K562 (cell line): Measurements from ENCODE around the gene LUM. TPM values are rescaled to one million over a fixed set of nuclear protein-coding genes. Genes with fewer than 3 reads are reported as not detected.

ENCODE experiments used
- ATAC-seq: fragments of 200-7000 bp; cut with Tn5 transposase; 3 replicates; pipeline ENCODE4 v1.9.1; 2020; ENCODE audit warnings: moderate library complexity
- BruUV-seq: library from RNA; stranded (reverse); fragments of 400-500 nt; replicated peaks from 2 replicates; lab custom pipeline; 2021; lab: Mats Ljungman, UMichigan
- CTCF ChIA-PET: fragments of 300-600 bp; formaldehyde crosslinking; extraction: SDS; loops from one replicate; lab custom pipeline; 2021; ENCODE audit warnings: low intra/inter-chr PET ratio; lab: Yijun Ruan, JAX
- POLR2A ChIA-PET: fragments of 300-600, 350-650 bp; sonication (Branson Sonifier 250); formaldehyde crosslinking; extraction: SDS; loops from one replicate; lab custom pipeline; 2021; ENCODE audit warnings: antibody characterized with exemption, inconsistent platforms; lab: Yijun Ruan, JAX
- DNase-seq, 4 experiments: peaks; one replicate each; pipeline versions ENCODE4 v3.0.0 to v3.0.0-alpha.2; 2011 to 2018; ENCODE audit warnings: low spot score in 3 of 4, mixed read lengths in 3 of 4; ENCODE audit errors: extremely low read depth in 1 of 4
- FAIRE-seq: peaks from 2 replicates; lab custom pipeline; 2011; peaks lifted over from hg19 to GRCh38; lab: Jason Lieb, UNC
- H2AFZ ChIP-seq: 2 replicates; pipeline ENCODE4 v1.6.0; 2011; ENCODE audit warnings: low read depth, low read length, control low read depth, inconsistent platforms
- H3K27ac ChIP-seq: fragments of 200-600 bp; 3 replicates; pipeline ENCODE4 v1.8.0; 2011; ENCODE audit warnings: low read depth, mild to moderate bottlenecking, control low read depth, inconsistent platforms, low read length, moderate library complexity, mixed read lengths; ENCODE audit errors: extremely low read depth
- H3K27me3 ChIP-seq, 2 experiments: fragments of 300-600 bp in 1 of 2; 2 replicates in 1 of 2; 3 replicates in 1 of 2; pipeline versions ENCODE4 v1.6.0 to v1.8.0; 2011; ENCODE audit warnings: inconsistent platforms in 2 of 2, low read length in 2 of 2, mild to moderate bottlenecking in 1 of 2, mixed read lengths in 1 of 2, moderate library complexity in 1 of 2; ENCODE audit not compliant: control insufficient read depth in 2 of 2, insufficient read depth in 2 of 2
- H3K36me3 ChIP-seq: fragments of 300-600 bp; 3 replicates; pipeline ENCODE4 v1.8.0; 2011; ENCODE audit warnings: mild to moderate bottlenecking, low read length, inconsistent platforms; ENCODE audit not compliant: control insufficient read depth, insufficient read depth
- H3K4me1 ChIP-seq, 2 experiments: fragments of 200-600 bp in 1 of 2; replicated peaks in 1 of 2; 2 replicates in 1 of 2; 3 replicates in 1 of 2; pipeline versions ENCODE4 v1.5.1 to v1.8.0; 2011; ENCODE audit warnings: inconsistent platforms in 2 of 2, low read length in 2 of 2, mild to moderate bottlenecking in 1 of 2, mixed read lengths in 1 of 2, moderate library complexity in 1 of 2; ENCODE audit not compliant: control insufficient read depth in 2 of 2, insufficient read depth in 2 of 2
- H3K4me2 ChIP-seq: 2 replicates; pipeline ENCODE4 v1.6.1; 2011; ENCODE audit warnings: low read length, control low read depth, inconsistent platforms, mixed read lengths; ENCODE audit not compliant: insufficient read depth
- H3K4me3 ChIP-seq: fragments of 200-600 bp; sonication (generic), shearing (Covaris generic); 2 replicates; pipeline ENCODE4 v1.5.1; 2016; ENCODE audit warnings: control low read depth, inconsistent platforms
- H3K79me2 ChIP-seq: fragments of 200-600 bp; 3 replicates; pipeline ENCODE4 v1.8.0; 2011; ENCODE audit warnings: low read length, inconsistent platforms; ENCODE audit not compliant: control insufficient read depth, insufficient read depth
- H3K9ac ChIP-seq, 2 experiments: 2 replicates each; pipeline versions ENCODE4 v1.6.0 to v1.6.1; 2011; ENCODE audit warnings: low read depth in 2 of 2, low read length in 2 of 2, control low read depth in 1 of 2, inconsistent platforms in 1 of 2, mild to moderate bottlenecking in 1 of 2, mixed read lengths in 1 of 2; ENCODE audit not compliant: insufficient read depth in 1 of 2
- H3K9me1 ChIP-seq: one replicate; pipeline ENCODE4 v1.6.0; 2011; ENCODE audit warnings: inconsistent platforms, mild to moderate bottlenecking, low read length, moderate library complexity; ENCODE audit not compliant: control insufficient read depth, insufficient read depth
- H3K9me3 ChIP-seq: replicated peaks from 2 replicates; pipeline ENCODE4 v1.5.1; 2011; ENCODE audit warnings: low read depth, low read length, inconsistent platforms; ENCODE audit not compliant: control insufficient read depth, insufficient read depth
- H4K20me1 ChIP-seq: replicated peaks from 2 replicates; pipeline ENCODE4 v1.6.1; 2011; ENCODE audit warnings: low read length, inconsistent platforms, mixed read lengths; ENCODE audit not compliant: control insufficient read depth, insufficient read depth
- BCL6 ChIP-seq: fragments of 250-450 bp; sonication (Bioruptor Pico); IDR thresholded peaks from 2 replicates; pipeline ENCODE4 v1.4.0; 2020
- CREB3 ChIP-seq: fragments of 450-650 bp; conservative IDR thresholded peaks from 2 replicates; pipeline ENCODE4 v1.6.1; 2016; ENCODE audit warnings: missing genetic modification characterization, low read depth, mild to moderate bottlenecking, missing compliant biosample characterization, moderate library complexity
- NFE2L1 ChIP-seq: fragments of 450-650 bp; IDR thresholded peaks from 2 replicates; pipeline ENCODE4 v1.6.1; 2016; ENCODE audit warnings: missing genetic modification characterization, low read depth, mild to moderate bottlenecking, missing compliant biosample characterization, moderate library complexity, borderline replicate concordance
- NUFIP1 ChIP-seq: fragments of 450-650 bp; IDR thresholded peaks from 2 replicates; pipeline ENCODE4 v1.6.1; 2018; ENCODE audit not compliant: partially characterized antibody
- RBM34 ChIP-seq: fragments of 200-400 bp; formaldehyde crosslinking; IDR thresholded peaks from 2 replicates; pipeline ENCODE4 v1.6.1; 2018; ENCODE audit warnings: low read length, borderline replicate concordance; ENCODE audit not compliant: insufficient read depth
- ZNF263 ChIP-seq: sonication (generic); formaldehyde crosslinking; IDR thresholded peaks from 2 replicates; pipeline ENCODE4 v1.8.0; 2022; ENCODE audit warnings: mild to moderate bottlenecking, missing genetic modification reagents, borderline replicate concordance
- in situ Hi-C: fragments of 300-500 bp; cut with MboI; formaldehyde crosslinking; loops from 4 replicates; pipeline ENCODE4 v1.15.0; 2018; ENCODE audit warnings: inconsistent platforms, mixed read lengths
- intact Hi-C: fragments of 100-400 bp; cut with micrococcal nuclease; formaldehyde crosslinking; loops from 2 replicates; pipeline ENCODE4 v1.14.2; 2022
- polyA plus RNA-seq, 8 experiments: library from polyadenylated mRNA; depleted of rRNA in 4 of 8; stranded (reverse) in 5 of 8; unstranded in 3 of 8; fragments of >200 nt; fragmentation: Nextera tagmentation in 2 of 8; fragmentation: Illumina TruSeq in 1 of 8; extraction: Ambion mirVana in 2 of 8; extraction: Trizol in 1 of 8; gene quantifications; 2 replicates each; pipeline versions ENCODE4 v1.2.1 to v1.2.3, GENCODE V29; 2011 to 2014; ENCODE audit warnings: inconsistent platforms in 1 of 8, missing spikeins in 1 of 8
- total RNA-seq, 7 experiments: library from RNA; depleted of rRNA in 6 of 7; stranded (reverse); fragments of >200 nt in 6 of 7; fragmentation: Illumina TruSeq in 2 of 7; extraction: Trizol in 2 of 7; gene quantifications; 2 replicates each; pipeline versions ENCODE4 v1.2.1 to v1.2.3, GENCODE V29; 2011 to 2021; ENCODE audit warnings: low replicate concordance in 1 of 7
- TF ChIP-seq, protein P1 (sequence below): sonication (generic); formaldehyde crosslinking; IDR thresholded peaks from 2 replicates; pipeline ENCODE4 v1.8.0; 2023; ENCODE audit warnings: mild to moderate bottlenecking, missing genetic modification reagents
- TF ChIP-seq, protein P2 (sequence below): IDR thresholded peaks from 2 replicates; pipeline ENCODE4 v1.6.1; 2011; ENCODE audit not compliant: insufficient read length; ENCODE audit errors: extremely low read depth
- TF ChIP-seq, protein P3 (sequence below): fragments of 450-650 bp; formaldehyde crosslinking; IDR thresholded peaks from 2 replicates; pipeline ENCODE4 v1.4.0; 2022; ENCODE audit warnings: mild to moderate bottlenecking, moderate library complexity
- TF ChIP-seq, protein P4 (sequence below): fragments of 250-450 bp; sonication (Bioruptor Pico); IDR thresholded peaks from 2 replicates; pipeline ENCODE4 v1.8.0; 2021; ENCODE audit warnings: borderline replicate concordance, mild to moderate bottlenecking, moderate library complexity; ENCODE audit not compliant: poor library complexity, severe bottlenecking

The LUM gene
- total and polyA plus RNA-seq, 9 of the 15 experiments (the other 6 are each of a cell fraction or from before 2014, with no cell fraction given): 0.40 TPM; not detected in 8

- no peak for FAIRE-seq
- POLR2A ChIA-PET: no interaction called here
- H2AFZ ChIP-seq: no peak overlapping the region
Observed at GRCh38 chr12:91120781-91121180, 9.5 kb upstream of the LUM start.

More at GRCh38 chr12:91120781-91121180, 9.5 kb upstream of the LUM start:
- H4K20me1 ChIP-seq: no peaks in the 10 kb centered on the region
- H3K4me1 ChIP-seq: no peaks in the 10 kb centered on the region
- H3K4me3 ChIP-seq: no peak overlapping the region
- H3K9me3 ChIP-seq: no peaks in the 10 kb centered on the region
- H3K27ac ChIP-seq: no peak overlapping the region
- H3K36me3 ChIP-seq: no peaks in the 10 kb centered on the region
- H3K27me3 ChIP-seq: no peaks in the 10 kb centered on the region
- intact Hi-C loops (no loop called here), in situ Hi-C loops (no loop called here)
- H3K4me2 ChIP-seq: no peak overlapping the region
- DNase-seq (no peak), ATAC-seq (no peak)
- no peaks in the 10 kb centered on the region for H3K79me2 ChIP-seq
- BruUV-seq: no TSS peak
- H3K9me1 ChIP-seq: no peaks in the 10 kb centered on the region
- CTCF ChIA-PET: no interaction called here
- H3K9ac ChIP-seq: no peak overlapping the region
- TF ChIP-seq BCL6 (CRISPR knock-in tag) (no peak), RBM34 (no peak), NFE2L1 (tag) (no peak), ZNF263 (no peak), NUFIP1 (no peak), CREB3 (no peak)
- TF ChIP-seq, protein P1, sequence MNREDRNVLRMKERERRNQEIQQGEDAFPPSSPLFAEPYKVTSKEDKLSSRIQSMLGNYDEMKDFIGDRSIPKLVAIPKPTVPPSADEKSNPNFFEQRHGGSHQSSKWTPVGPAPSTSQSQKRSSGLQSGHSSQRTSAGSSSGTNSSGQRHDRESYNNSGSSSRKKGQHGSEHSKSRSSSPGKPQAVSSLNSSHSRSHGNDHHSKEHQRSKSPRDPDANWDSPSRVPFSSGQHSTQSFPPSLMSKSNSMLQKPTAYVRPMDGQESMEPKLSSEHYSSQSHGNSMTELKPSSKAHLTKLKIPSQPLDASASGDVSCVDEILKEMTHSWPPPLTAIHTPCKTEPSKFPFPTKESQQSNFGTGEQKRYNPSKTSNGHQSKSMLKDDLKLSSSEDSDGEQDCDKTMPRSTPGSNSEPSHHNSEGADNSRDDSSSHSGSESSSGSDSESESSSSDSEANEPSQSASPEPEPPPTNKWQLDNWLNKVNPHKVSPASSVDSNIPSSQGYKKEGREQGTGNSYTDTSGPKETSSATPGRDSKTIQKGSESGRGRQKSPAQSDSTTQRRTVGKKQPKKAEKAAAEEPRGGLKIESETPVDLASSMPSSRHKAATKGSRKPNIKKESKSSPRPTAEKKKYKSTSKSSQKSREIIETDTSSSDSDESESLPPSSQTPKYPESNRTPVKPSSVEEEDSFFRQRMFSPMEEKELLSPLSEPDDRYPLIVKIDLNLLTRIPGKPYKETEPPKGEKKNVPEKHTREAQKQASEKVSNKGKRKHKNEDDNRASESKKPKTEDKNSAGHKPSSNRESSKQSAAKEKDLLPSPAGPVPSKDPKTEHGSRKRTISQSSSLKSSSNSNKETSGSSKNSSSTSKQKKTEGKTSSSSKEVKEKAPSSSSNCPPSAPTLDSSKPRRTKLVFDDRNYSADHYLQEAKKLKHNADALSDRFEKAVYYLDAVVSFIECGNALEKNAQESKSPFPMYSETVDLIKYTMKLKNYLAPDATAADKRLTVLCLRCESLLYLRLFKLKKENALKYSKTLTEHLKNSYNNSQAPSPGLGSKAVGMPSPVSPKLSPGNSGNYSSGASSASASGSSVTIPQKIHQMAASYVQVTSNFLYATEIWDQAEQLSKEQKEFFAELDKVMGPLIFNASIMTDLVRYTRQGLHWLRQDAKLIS (CRISPR knock-in tag): no peak
- TF ChIP-seq, protein P2, sequence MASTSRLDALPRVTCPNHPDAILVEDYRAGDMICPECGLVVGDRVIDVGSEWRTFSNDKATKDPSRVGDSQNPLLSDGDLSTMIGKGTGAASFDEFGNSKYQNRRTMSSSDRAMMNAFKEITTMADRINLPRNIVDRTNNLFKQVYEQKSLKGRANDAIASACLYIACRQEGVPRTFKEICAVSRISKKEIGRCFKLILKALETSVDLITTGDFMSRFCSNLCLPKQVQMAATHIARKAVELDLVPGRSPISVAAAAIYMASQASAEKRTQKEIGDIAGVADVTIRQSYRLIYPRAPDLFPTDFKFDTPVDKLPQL: no peak
- TF ChIP-seq, protein P3, sequence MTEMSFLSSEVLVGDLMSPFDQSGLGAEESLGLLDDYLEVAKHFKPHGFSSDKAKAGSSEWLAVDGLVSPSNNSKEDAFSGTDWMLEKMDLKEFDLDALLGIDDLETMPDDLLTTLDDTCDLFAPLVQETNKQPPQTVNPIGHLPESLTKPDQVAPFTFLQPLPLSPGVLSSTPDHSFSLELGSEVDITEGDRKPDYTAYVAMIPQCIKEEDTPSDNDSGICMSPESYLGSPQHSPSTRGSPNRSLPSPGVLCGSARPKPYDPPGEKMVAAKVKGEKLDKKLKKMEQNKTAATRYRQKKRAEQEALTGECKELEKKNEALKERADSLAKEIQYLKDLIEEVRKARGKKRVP (CRISPR knock-in tag): no peak
- TF ChIP-seq, protein P4, sequence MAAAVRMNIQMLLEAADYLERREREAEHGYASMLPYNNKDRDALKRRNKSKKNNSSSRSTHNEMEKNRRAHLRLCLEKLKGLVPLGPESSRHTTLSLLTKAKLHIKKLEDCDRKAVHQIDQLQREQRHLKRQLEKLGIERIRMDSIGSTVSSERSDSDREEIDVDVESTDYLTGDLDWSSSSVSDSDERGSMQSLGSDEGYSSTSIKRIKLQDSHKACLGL: no peak
